ENCODE data around the gene CFAP65.

Gene CFAP65

DNA sequence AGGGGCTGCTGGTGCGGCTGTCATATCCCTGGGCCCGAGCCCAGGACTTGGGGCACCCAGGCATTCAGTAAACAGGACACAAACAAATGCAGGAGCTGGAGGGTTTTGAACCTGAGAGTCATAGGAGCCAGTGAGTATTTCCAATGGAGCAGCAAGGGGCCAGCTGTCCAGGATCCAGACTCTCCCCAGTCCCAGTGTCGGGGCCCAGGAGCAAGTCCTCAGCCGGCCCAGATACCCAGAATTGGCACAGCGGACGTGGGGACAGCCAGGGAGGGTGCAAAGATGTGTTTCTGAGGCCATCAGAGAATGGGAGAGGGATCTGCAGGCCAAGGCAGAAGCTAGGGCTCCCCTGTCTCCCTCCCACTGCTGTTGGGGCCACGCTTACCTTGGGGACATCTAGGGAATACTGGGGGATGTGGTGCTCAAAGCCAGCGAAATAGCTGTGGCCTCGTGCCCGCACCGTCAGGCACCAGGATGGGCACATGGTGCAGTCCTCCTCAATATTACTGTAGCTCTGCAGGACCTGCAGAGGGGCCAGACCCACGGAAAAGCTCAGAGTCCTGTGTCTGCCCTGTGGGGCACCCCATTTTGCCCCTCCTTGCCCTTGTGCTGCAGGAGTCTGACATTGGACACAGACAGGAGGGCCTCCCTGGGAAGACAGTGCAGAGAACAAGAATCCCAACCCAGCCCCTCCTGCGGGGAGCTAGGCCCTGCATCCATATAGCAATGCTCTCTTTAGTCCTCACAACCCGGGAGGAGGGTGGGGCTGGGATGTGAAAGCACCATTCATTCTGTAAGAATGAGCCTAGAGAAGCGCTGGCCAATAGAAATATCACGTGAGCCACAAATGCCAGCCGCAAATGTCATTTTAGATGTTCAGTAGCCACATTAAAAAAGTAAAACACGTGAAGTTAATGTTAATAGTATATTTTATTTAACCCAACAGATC is 15.4 kb downstream of the CFAP65 start:
- Histone ChIP-seq H3K27me3 (ENCODE audit: control insufficient read depth, insufficient read depth, low read length) (no peaks in the 10 kb centered on the region), H3K27ac (no peak overlapping the region), H3K9ac (no peak overlapping the region), H3K36me3 (ENCODE audit: control insufficient read depth, insufficient read depth, low read length) (no peaks in the 10 kb centered on the region), H3K4me1 (peaks cover 3% of the 10 kb centered on the region), H3K79me2 (no peaks in the 10 kb centered on the region), H3K9me3 (ENCODE audit: control insufficient read depth, low read length) (no peaks in the 10 kb centered on the region), H3K4me3 (ENCODE audit: low read depth, low read length) (no peak overlapping the region), H3K4me2 (ENCODE audit: low read length) (no peak overlapping the region), H2AFZ (no peak overlapping the region)
- TF ChIP-seq, protein P1, sequence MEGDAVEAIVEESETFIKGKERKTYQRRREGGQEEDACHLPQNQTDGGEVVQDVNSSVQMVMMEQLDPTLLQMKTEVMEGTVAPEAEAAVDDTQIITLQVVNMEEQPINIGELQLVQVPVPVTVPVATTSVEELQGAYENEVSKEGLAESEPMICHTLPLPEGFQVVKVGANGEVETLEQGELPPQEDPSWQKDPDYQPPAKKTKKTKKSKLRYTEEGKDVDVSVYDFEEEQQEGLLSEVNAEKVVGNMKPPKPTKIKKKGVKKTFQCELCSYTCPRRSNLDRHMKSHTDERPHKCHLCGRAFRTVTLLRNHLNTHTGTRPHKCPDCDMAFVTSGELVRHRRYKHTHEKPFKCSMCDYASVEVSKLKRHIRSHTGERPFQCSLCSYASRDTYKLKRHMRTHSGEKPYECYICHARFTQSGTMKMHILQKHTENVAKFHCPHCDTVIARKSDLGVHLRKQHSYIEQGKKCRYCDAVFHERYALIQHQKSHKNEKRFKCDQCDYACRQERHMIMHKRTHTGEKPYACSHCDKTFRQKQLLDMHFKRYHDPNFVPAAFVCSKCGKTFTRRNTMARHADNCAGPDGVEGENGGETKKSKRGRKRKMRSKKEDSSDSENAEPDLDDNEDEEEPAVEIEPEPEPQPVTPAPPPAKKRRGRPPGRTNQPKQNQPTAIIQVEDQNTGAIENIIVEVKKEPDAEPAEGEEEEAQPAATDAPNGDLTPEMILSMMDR (IDR thresholded peaks at IDR 0.05): no peak

DNA sequence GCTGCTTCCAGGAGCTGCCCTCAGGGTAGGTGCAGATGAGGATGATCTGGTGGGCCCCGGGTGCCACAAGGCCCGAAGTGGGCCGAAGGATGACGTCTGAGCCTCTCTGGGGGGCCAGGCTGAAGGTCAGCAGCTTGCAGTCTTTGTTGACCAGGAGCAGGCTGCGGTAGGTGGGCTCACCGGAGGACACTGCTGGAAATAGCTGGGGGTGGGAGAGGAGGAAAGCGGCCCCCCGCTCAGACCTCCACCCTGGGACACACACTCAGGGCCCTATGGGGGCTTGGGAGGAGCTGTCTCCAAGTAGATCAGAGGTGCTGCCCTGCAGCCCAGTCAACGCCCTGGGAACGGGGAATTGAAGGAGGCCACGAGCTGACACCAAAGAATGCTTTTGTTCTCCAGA is 17.3 kb downstream of the CFAP65 start:
- TF ChIP-seq, protein P1 (IDR thresholded peaks at IDR 0.05): no peak
- no peak overlapping the region for H3K4me3 ChIP-seq (ENCODE audit: low read depth, low read length)
- H3K27ac ChIP-seq: no peak overlapping the region
- no peaks in the 10 kb centered on the region for H3K9me3 ChIP-seq (ENCODE audit: control insufficient read depth, low read length)
- no peak overlapping the region for H2AFZ ChIP-seq
- H3K4me2 ChIP-seq (ENCODE audit: low read length): no peak overlapping the region
- no peak overlapping the region for H3K9ac ChIP-seq
- no peaks in the 10 kb centered on the region for H3K36me3 ChIP-seq (ENCODE audit: control insufficient read depth, insufficient read depth, low read length)
- no peaks in the 10 kb centered on the region for H3K27me3 ChIP-seq (ENCODE audit: control insufficient read depth, insufficient read depth, low read length)
- no peaks in the 10 kb centered on the region for H3K4me1 ChIP-seq
- no peaks in the 10 kb centered on the region for H3K79me2 ChIP-seq

DNA sequence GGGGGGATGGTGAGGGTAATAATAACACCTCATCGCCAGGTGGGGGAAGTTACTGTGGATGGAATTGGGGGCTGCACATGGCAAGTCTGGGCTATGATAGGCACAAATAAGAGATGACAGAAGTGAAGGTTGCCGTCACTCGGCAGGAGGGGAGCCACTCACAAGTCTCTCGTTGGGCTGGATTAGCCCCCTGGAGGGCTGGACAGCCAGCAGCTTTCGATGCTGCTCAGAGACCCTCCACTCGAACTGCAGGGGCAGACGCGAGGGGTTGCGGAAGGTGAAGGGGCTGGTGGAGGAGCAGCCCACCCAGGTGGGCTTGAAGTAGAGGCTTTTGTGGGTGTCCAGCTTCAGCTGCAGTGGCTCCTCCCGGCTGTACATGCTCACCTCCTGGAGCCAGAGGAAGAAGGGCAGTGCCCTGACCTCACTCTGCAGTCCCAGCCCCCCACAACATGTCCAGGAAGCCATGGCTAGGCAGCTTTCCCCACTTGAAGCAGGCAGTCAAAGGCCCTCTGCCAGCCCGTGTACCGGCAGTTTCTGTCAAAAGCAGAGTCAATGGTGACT is 18.2 kb downstream of the CFAP65 start:
- H3K27me3 ChIP-seq (ENCODE audit: control insufficient read depth, insufficient read depth, low read length): no peaks in the 10 kb centered on the region
- H3K79me2 ChIP-seq: no peaks in the 10 kb centered on the region
- H3K9me3 ChIP-seq (ENCODE audit: control insufficient read depth, low read length): no peaks in the 10 kb centered on the region
- H2AFZ ChIP-seq: no peak overlapping the region
- no peak overlapping the region for H3K9ac ChIP-seq
- H3K36me3 ChIP-seq (ENCODE audit: control insufficient read depth, insufficient read depth, low read length): no peaks in the 10 kb centered on the region
- H3K4me3 ChIP-seq (ENCODE audit: low read depth, low read length): no peak overlapping the region
- TF ChIP-seq, protein P1 (IDR thresholded peaks at IDR 0.05): no peak
- no peak overlapping the region for H3K27ac ChIP-seq
- H3K4me2 ChIP-seq (ENCODE audit: low read length): no peak overlapping the region
- no peaks in the 10 kb centered on the region for H3K4me1 ChIP-seq

DNA sequence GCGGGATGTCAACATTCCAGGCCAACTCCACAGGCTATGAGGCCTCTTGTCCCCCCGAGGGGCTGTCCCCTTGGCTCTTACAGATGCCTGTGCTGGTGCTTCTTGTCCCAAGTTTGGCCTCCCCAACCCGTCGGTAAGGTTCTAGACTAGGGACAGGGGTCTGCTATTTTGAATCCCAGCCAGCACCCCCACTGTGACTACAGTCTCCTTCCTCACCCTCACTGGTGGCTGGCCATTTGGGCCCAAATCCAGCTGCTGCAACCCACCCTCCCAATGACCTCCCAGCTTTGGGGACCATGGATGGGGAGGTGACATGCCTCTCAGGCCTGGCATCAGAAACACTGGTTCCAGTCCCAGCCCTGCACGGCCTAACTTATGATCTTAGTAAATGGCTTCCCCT is 18.7 kb downstream of the CFAP65 start:
- H3K27me3 ChIP-seq (ENCODE audit: control insufficient read depth, insufficient read depth, low read length): no peaks in the 10 kb centered on the region
- no peak overlapping the region for H2AFZ ChIP-seq
- no peaks in the 10 kb centered on the region for H3K9me3 ChIP-seq (ENCODE audit: control insufficient read depth, low read length)
- no peaks in the 10 kb centered on the region for H3K4me1 ChIP-seq
- H3K4me3 ChIP-seq (ENCODE audit: low read depth, low read length): no peak overlapping the region
- no peak overlapping the region for H3K9ac ChIP-seq
- H3K79me2 ChIP-seq: no peaks in the 10 kb centered on the region
- no peak overlapping the region for H3K27ac ChIP-seq
- no peak overlapping the region for H3K4me2 ChIP-seq (ENCODE audit: low read length)
- H3K36me3 ChIP-seq (ENCODE audit: control insufficient read depth, insufficient read depth, low read length): no peaks in the 10 kb centered on the region
- TF ChIP-seq, protein P1 (IDR thresholded peaks at IDR 0.05): no peak
